WI38 (cell line): ENCODE data around the gene MARCO.

ENCODE experiments used
- H3K4me3 ChIP-seq: 2 replicates; pipeline ENCODE4 v1.5.1; 2011; ENCODE audit warnings: low read depth, mild to moderate bottlenecking, control low read depth, low read length
- TF ChIP-seq, protein P1 (sequence below): IDR thresholded peaks from 2 replicates; pipeline ENCODE4 v1.5.1; 2012; ENCODE audit warnings: low read depth, mild to moderate bottlenecking, control low read depth, low read length

Gene MARCO

DNA sequence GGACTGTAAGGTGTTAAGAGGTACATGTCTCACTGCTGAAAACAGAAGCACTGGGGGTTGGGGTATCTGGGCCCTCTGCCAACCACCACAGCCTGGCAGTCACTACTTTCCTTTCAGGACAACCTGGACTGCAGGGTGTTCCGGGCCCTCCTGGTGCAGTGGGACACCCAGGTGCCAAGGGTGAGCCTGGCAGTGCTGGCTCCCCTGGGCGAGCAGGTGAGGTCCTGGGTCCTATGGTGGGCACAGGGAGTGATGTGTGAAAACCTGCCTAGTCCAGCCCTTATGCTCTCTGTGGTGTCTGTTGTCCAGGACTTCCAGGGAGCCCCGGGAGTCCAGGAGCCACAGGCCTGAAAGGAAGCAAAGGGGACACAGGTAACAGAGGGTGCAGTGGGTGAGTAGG lies 40.0 kb downstream of the MARCO start:
- TF ChIP-seq, protein P1, sequence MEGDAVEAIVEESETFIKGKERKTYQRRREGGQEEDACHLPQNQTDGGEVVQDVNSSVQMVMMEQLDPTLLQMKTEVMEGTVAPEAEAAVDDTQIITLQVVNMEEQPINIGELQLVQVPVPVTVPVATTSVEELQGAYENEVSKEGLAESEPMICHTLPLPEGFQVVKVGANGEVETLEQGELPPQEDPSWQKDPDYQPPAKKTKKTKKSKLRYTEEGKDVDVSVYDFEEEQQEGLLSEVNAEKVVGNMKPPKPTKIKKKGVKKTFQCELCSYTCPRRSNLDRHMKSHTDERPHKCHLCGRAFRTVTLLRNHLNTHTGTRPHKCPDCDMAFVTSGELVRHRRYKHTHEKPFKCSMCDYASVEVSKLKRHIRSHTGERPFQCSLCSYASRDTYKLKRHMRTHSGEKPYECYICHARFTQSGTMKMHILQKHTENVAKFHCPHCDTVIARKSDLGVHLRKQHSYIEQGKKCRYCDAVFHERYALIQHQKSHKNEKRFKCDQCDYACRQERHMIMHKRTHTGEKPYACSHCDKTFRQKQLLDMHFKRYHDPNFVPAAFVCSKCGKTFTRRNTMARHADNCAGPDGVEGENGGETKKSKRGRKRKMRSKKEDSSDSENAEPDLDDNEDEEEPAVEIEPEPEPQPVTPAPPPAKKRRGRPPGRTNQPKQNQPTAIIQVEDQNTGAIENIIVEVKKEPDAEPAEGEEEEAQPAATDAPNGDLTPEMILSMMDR: no peak
- no peak overlapping the region for H3K4me3 ChIP-seq

DNA sequence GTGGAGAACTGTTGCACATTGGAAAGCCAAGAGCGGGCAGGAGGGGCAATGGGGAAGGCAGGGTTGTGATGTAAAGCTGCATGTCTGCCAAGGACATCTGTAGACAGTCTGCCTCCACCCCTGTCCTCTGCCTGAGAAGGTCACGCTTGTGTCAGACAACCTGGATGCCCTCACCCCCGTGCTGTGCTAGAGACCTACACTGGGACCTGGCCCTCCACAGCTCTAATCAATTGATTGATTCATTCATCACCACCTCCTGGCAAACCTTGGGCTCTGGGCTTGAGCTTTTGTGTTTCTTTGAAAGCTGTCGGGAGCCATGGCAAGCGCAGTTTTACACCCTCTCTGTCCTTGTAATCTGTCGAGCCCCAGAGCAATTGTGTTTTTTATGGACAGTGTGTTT lies 41.1 kb downstream of the MARCO start:
- TF ChIP-seq, protein P1: no peak
- H3K4me3 ChIP-seq: no peak overlapping the region

DNA sequence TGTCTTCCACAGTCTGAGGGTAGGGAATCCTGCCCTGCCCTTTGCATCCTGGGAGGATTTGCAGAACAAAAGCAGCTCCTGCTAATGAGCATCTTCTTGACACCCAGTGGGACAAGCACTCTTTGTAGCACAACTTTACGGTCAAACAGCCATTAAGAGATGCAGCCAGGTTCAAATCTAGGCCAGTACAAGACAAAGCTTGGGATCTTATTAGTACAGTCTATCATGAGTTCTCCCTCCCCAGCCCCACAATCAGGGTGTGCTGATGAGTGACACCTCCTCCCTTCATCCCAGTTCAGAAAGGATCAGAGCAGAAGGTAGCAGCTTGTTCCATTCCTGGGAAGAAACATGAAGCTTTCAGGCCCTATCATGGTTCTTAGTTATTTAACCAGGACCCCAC lies 41.9 kb downstream of the MARCO start:
- no peak overlapping the region for H3K4me3 ChIP-seq
- TF ChIP-seq, protein P1: no peak

DNA sequence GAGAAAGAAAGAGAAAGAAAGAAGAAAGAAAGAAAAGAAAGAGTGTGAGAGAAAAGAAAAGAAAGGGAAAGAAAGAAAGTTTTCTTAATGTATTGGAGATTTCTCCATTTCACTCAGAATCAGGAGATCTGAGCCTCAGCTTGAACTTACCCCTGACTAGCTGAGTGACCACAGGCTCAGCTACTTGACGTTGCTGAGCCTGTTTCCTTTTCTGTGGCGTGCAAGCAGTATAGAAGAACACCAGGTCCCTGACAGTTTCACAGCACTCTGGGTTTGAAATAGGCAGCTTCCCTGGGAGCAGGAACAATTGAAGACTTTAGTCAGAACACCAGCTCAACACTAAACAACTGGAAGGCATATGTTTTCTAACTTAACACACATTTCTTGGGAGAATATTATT lies 44.7 kb downstream of the MARCO start:
- no peak overlapping the region for H3K4me3 ChIP-seq
- TF ChIP-seq, protein P1: no peak

DNA sequence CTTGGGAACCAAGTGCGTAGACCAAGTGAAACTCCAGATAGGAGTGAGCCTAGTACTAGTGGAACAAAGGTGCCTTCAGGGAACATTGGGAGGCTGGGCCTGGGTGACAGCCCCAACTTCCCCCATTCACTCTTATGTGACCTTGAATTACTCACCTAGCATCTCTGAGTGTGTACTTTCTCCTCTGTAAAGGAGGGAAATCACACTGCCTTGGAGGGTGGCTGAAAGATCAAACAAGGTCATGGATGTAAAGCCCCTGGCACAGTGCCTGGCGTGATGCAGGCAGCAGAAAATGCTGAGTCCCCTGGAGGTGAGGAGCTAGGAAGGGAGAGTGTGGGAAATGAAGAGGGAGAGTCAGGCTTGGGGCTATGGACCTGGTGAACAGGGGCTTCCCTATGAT lies 45.9 kb downstream of the MARCO start:
- TF ChIP-seq, protein P1: no peak
- H3K4me3 ChIP-seq: no peak overlapping the region

DNA sequence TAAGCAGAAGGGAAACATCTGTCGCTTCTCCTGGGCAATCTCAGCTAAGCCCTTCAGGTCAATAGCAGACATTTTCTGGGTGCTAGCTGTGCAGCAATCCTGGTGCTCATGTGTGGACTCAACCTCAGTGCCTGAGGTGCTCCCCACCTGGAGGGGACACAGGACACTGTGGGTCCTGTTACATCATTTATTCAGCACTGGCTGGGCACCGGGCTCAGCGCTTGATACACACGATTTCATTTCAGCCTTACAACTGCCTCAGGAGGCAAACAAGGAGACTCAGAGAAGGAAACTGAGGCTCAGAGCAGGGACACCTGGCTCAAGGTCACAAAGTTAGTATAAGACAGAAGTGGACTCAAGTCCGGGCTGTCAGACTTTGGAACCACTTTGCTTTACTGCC lies 46.7 kb downstream of the MARCO start:
- TF ChIP-seq, protein P1: no peak
- no peak overlapping the region for H3K4me3 ChIP-seq

DNA sequence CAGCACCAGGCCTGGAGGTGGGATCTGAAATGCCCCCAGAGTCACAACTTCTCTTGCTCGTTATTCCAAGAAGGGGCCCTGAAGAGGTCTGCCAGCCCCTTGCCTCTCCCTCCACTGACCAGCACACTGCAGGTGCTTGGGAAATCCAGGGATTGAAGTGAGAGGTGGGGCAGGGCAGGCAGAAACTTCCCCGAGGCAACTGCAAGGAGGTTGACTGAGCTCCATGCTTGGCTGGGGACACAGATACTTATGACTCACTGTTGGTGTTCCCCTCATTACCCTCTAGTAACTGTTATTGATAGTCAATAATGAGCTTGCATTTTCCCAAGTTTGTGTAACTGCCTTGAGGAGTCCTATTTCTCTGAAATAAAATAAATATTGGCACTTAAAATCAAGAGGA lies 47.5 kb downstream of the MARCO start:
- TF ChIP-seq, protein P1: no peak
- no peak overlapping the region for H3K4me3 ChIP-seq
